Measurements from ENCODE around the gene TPX2.

DNA sequence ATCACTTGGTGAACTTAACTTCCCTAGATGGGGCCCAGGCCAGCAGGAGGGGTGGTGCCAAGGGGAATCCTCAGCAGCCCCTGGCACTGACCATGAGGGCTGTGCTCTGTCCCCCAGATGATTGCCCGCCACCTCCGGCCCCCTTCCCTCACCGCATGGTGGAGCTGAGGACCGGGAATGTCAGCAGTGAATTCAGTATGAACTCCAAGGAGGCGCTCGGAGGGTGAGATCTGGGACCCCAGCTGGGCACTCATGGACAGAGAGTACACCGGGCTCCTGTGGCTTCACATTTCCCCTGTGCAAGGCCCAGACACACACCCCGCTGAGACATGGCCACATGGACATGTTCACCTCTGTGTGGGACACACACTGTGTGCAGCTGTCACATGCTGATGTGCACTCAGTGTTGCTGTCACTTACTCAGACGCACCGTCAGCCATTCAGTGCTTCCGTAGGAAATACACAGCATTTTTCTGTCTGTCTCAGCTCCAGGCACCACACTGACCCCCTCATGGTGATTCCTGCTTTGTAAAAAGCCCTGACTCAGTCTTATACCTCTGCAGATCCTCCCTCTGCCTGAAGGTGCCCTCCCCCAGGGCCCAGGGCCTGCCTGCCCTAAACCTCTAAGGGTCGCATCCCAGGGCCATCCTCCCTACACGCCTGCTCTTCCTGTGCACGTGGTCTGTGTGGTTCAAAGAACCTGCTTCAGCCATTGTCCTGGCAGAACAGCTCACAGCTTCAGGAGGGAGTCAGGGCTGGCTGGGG is 84.5 kb downstream of the TPX2 start:
- TF ChIP-seq, protein P1, sequence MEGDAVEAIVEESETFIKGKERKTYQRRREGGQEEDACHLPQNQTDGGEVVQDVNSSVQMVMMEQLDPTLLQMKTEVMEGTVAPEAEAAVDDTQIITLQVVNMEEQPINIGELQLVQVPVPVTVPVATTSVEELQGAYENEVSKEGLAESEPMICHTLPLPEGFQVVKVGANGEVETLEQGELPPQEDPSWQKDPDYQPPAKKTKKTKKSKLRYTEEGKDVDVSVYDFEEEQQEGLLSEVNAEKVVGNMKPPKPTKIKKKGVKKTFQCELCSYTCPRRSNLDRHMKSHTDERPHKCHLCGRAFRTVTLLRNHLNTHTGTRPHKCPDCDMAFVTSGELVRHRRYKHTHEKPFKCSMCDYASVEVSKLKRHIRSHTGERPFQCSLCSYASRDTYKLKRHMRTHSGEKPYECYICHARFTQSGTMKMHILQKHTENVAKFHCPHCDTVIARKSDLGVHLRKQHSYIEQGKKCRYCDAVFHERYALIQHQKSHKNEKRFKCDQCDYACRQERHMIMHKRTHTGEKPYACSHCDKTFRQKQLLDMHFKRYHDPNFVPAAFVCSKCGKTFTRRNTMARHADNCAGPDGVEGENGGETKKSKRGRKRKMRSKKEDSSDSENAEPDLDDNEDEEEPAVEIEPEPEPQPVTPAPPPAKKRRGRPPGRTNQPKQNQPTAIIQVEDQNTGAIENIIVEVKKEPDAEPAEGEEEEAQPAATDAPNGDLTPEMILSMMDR (optimal IDR thresholded peaks at IDR 0.05 in 1 of 3, IDR thresholded peaks at IDR 0.05 in 1 of 3, conservative IDR thresholded peaks at IDR 0.05 in 1 of 3; ENCODE audit: extremely low read depth in 1 of 3, insufficient read depth in 2 of 3, low read length in 3 of 3), result no peak
- TF ChIP-seq EZH2 (IDR thresholded peaks at IDR 0.05; ENCODE audit: low read length), result no peak

All from keratinocyte (primary cell).